Activated naive CD4-positive, alpha-beta T cell treated with anti-CD3 and anti-CD28 coated beads for 36 hours (primary cell): ENCODE data around the gene PICALM. TPM values are rescaled to one million over a fixed set of nuclear protein-coding genes. Genes with fewer than 3 reads are reported as not detected.
A peak's percentile ranks its signal among the peaks of the same experiment; 100 is the strongest.

Experiments used
- CTCF ChIA-PET: fragments of 350-600 bp; sonication (Branson Sonifier 250); formaldehyde crosslinking; loops from one replicate; lab custom pipeline; 2021; ENCODE audit warnings: antibody characterized with exemption; lab: Charles Lee
- DNase-seq: peaks from one replicate; pipeline ENCODE4 v3.0.0-alpha.2; 2020
- H3K27ac Mint-ChIP-seq: one replicate; pipeline ENCODE4 v1.8.0; 2021; ENCODE audit warnings: mild to moderate bottlenecking, mixed read lengths
- H3K27me3 Mint-ChIP-seq: one replicate; pipeline ENCODE4 v1.8.0; 2021; ENCODE audit warnings: low read depth, mixed read lengths
- H3K36me3 Mint-ChIP-seq: one replicate; pipeline ENCODE4 v1.8.0; 2021; ENCODE audit warnings: low read depth, mixed read lengths
- H3K4me1 Mint-ChIP-seq: one replicate; pipeline ENCODE4 v1.8.0; 2021; ENCODE audit warnings: low read depth, mixed read lengths
- H3K4me3 Mint-ChIP-seq: one replicate; pipeline ENCODE4 v1.8.0; 2021; ENCODE audit warnings: mild to moderate bottlenecking, moderate library complexity, mixed read lengths
- H3K9me3 Mint-ChIP-seq: one replicate; pipeline ENCODE4 v1.8.0; 2021; ENCODE audit warnings: mixed read lengths
- intact Hi-C: fragments of 100-400 bp; cut with micrococcal nuclease; formaldehyde crosslinking; loops from one replicate; pipeline ENCODE4 v1.15.1; 2023
- total RNA-seq, 2 experiments: library from RNA; stranded (reverse); gene quantifications; one replicate each; pipeline ENCODE4 v1.2.3, GENCODE V29; 2021

The PICALM gene
- total RNA-seq, 2 experiments from 2014 or later, result 38.6 to 42.3 TPM

DNA sequence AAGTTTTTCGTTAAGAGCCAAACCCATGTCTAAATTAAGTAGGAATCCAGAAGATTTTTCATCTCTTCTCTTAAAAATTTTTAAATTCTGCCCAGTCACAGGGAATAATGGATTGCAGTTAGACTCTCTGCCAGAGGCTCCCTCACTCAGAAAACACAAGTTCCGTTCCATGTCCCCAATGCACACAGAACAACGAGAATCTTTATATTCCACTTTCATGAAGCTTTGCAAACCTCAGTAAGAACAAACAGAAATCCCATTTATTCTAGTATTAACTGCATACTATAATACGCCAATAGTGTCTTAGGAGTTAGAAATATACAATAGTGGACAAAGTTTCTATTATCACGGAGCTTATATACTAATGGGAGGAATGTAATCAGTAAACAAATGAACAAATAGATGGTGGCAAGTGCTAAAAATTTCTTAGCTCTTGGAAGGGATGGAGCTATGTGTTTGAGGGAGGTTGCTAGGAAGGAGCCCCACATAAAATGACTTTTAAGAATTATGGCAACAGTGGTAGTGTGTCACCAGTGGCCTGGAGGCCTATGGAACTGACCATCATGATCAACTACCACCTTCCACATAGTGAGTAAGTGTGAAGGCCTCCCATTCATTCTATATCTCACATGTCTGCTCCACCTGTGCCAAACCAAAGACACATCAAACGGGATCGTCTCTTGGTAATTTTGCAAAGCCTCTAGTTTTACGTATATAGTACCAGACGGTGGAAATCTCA, 24.9 kb downstream of the PICALM start:
- peaks cover 1% of the 10 kb centered on the region for H3K36me3 Mint-ChIP-seq
- DNase-seq, result no peak
- peaks cover 82% of the 10 kb centered on the region for H3K4me1 Mint-ChIP-seq
- H3K4me3 Mint-ChIP-seq, result no peak overlapping the region
- H3K27ac Mint-ChIP-seq, result peak overlapping the region; percentile 38
- intact Hi-C loops, result loop anchor here (2.0 to 5.0 kb wide), 3 partner anchors 189 to 447 kb away; partner anchors contain the start of gene CCDC83
- no peaks in the 10 kb centered on the region for H3K27me3 Mint-ChIP-seq
- no peaks in the 10 kb centered on the region for H3K9me3 Mint-ChIP-seq
- CTCF ChIA-PET, result interaction anchor here (0.8 to 5.3 kb wide), 6 partner anchors 15 to 173 kb away, joined by 3 to 50 read pairs (median 23); partner anchors contain the start of gene PICALM

DNA sequence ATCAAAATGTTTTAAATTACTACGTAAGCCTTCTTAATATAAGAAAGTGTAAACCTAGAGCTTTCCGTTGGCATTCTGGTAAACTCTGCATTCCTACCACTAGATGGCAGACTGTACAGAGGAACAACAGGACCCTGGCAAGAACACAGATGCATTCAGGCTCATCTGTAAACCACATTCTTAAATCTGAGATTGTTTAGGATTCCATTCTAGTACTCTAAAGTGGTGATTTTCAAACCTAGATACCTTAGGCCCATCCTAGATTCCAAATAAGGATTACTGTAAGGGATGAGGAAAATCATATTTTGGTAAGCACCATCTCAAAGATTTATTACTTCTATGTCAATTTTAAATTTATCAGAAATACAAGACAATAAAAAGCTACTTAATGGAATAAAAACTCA, 26.9 kb downstream of the PICALM start:
- Mint-ChIP-seq H3K27ac (peak overlapping the region; percentile 73), H3K27me3 (no peaks in the 10 kb centered on the region), H3K9me3 (no peaks in the 10 kb centered on the region), H3K4me3 (no peak overlapping the region), H3K4me1 (peaks cover 69% of the 10 kb centered on the region), H3K36me3 (no peaks in the 10 kb centered on the region)
- intact Hi-C loops, result loop anchor here (1.0 to 5.0 kb wide), 10 partner anchors 25 to 445 kb away; partner anchors contain the start of gene CCDC83
- DNase-seq, result peak; percentile 77
- CTCF ChIA-PET, result interaction anchor here (0.6 to 5.3 kb wide), 29 partner anchors 9 to 867 kb away, joined by 3 to 50 read pairs (median 3); partner anchors contain the start of genes CCDC83 and PICALM

DNA sequence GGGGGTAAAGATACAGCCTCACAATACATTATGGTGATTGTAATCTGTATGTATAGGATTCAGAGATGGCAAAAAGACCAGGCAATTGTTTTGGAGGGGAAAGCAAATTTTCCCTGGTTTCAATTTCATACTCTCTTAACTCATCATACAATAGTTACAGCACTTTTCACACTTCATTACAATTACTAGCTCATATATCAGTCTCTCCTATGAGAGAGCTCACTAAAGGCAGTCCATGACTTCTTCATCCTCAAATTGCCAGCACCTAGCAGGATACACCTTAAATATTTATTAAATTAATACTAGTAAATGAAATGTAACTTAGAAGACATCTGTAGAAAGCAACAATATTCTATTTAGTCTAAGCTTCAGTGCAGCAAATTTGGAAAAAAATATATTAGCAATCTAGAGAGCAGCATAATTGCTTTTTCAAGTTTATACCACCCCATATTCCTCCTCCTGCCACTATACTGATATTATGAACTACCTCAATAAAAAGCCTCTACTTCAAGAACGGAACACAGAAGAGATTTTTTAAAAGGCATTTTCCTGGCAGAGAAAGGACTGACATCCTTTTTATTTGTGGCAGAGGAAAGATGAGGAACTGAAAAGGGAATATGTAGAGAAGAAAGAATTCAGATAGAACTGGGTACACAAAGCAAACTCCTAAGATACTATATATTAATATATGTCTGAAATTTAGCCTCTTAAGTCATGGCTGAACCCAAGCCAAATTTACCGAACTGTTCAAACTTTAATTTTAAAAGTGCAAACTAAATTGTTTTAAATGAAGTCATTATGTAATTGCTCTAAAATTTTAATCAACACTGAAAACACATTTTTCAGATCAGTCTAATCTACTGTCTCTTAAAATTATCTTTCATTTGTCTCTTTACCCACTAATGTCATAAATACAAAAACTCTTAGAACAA, 27.7 kb downstream of the PICALM start:
- H3K9me3 Mint-ChIP-seq, result no peaks in the 10 kb centered on the region
- peak overlapping the region; percentile 73 for H3K27ac Mint-ChIP-seq
- no peaks in the 10 kb centered on the region for H3K36me3 Mint-ChIP-seq
- CTCF ChIA-PET, result interaction anchor here (0.6 to 5.3 kb wide), 29 partner anchors 10 to 1284 kb away, joined by 3 to 50 read pairs (median 3); partner anchors contain the start of genes CCDC83 and PICALM
- H3K4me1 Mint-ChIP-seq, result peaks cover 66% of the 10 kb centered on the region
- no peaks in the 10 kb centered on the region for H3K27me3 Mint-ChIP-seq
- intact Hi-C loops, result loop anchor here (5.0 kb wide), 2 partner anchors 376 to 444 kb away; no protein-coding TSS in a partner anchor
- DNase-seq, result no peak
- no peak overlapping the region for H3K4me3 Mint-ChIP-seq

DNA sequence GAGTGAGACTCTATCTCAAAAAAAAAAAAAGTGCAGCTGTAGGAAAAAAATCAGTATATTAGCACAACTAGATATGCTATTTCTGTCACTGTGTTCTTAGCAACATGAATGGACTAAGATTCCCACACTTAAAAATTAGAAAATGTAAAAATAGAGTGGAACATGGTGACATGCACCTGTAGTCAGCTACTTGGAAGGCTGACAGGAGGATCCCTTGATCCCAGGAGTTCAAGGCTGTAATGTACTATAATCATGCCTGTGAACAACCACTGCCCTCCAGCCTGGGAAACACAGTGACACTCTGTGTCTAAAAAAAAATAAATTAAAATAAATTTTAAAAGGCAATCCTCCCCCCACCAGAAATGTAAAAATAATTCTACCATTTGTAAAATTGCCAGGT, 29.8 kb downstream of the PICALM start:
- intact Hi-C loops, result no loop called here
- H3K4me3 Mint-ChIP-seq, result no peak overlapping the region
- H3K27me3 Mint-ChIP-seq, result no peaks in the 10 kb centered on the region
- H3K9me3 Mint-ChIP-seq, result no peaks in the 10 kb centered on the region
- CTCF ChIA-PET, result interaction anchor here (0.6 to 0.9 kb wide), 2 partner anchors 77 to 155 kb away, joined by 3 to 7 read pairs; no protein-coding TSS in a partner anchor
- peaks cover 2% of the 10 kb centered on the region for H3K36me3 Mint-ChIP-seq
- peaks cover 67% of the 10 kb centered on the region for H3K4me1 Mint-ChIP-seq
- no peak overlapping the region for H3K27ac Mint-ChIP-seq
- DNase-seq, result no peak

DNA sequence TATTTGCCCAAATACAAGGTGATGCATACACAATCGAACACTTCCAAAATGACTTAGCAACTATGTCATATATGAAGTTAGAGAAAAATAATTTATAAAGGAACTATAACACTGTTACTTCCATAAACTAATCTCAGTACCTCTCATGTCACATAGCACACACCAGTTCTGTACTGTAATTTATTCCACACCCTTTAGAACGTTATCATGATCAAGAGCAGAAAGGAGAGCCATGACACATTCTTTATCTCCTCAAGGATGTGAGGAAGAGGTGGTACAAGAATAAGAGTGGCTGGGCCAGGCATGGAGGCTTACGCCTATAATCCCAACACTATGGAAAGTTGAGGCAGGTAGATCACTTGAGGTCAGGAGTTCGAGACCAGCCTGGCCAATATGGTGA, 31.1 kb downstream of the PICALM start:
- Mint-ChIP-seq H3K9me3 (no peaks in the 10 kb centered on the region), H3K36me3 (peaks cover 2% of the 10 kb centered on the region), H3K27ac (no peak overlapping the region), H3K27me3 (no peaks in the 10 kb centered on the region), H3K4me3 (no peak overlapping the region), H3K4me1 (peaks cover 65% of the 10 kb centered on the region)
- intact Hi-C loops, result no loop called here
- DNase-seq, result no peak
- CTCF ChIA-PET, result no interaction called here

DNA sequence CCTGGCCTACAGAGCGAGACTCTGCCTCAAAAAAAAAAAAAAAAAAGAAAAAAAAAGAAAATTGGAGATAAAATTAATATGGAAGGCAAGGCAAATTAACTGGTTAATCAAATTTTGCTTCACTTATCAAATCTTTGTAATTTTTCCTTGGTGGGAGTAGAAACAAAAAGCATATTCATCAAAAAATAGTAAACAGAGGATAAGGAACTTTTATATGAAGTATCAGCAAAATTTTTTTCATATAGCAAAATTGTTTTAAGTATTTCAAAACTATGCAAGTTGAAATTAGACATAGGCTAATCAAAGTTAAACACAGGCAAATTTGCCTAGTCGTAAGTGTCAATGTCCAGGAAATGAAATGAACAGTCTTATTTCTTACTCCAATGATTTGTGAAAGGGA, 33.0 kb downstream of the PICALM start:
- peaks cover 3% of the 10 kb centered on the region for H3K36me3 Mint-ChIP-seq
- H3K4me3 Mint-ChIP-seq, result no peak overlapping the region
- intact Hi-C loops, result no loop called here
- no peaks in the 10 kb centered on the region for H3K27me3 Mint-ChIP-seq
- H3K27ac Mint-ChIP-seq, result no peak overlapping the region
- peaks cover 53% of the 10 kb centered on the region for H3K4me1 Mint-ChIP-seq
- CTCF ChIA-PET, result no interaction called here
- H3K9me3 Mint-ChIP-seq, result no peaks in the 10 kb centered on the region
- DNase-seq, result no peak

DNA sequence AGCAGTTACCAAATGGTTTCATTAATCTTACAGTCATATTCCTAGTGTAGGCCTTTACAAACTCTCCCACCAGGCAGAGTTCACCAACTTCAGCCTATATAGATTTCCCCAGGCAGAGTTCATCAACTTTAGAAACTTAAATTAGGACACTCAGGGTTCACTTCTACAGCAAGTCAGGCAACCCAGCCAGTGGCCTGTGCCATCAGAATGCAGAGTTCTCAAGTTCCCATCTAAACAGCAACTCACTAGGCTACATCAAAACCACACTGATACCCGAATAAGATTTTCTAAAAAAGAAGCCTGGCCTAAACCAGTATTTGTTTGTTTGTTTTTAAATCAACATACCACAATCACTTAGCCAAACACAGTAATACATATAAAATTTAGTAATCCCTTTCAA, 33.7 kb downstream of the PICALM start:
- CTCF ChIA-PET, result interaction anchor here (1.0 to 1.5 kb wide), 2 partner anchors 9 to 32 kb away, joined by 4 to 5 read pairs; no protein-coding TSS in a partner anchor
- Mint-ChIP-seq H3K4me3 (no peak overlapping the region), H3K36me3 (peaks cover 6% of the 10 kb centered on the region), H3K4me1 (peaks cover 48% of the 10 kb centered on the region), H3K27ac (no peak overlapping the region), H3K9me3 (no peaks in the 10 kb centered on the region), H3K27me3 (no peaks in the 10 kb centered on the region)
- DNase-seq, result no peak
- intact Hi-C loops, result no loop called here

DNA sequence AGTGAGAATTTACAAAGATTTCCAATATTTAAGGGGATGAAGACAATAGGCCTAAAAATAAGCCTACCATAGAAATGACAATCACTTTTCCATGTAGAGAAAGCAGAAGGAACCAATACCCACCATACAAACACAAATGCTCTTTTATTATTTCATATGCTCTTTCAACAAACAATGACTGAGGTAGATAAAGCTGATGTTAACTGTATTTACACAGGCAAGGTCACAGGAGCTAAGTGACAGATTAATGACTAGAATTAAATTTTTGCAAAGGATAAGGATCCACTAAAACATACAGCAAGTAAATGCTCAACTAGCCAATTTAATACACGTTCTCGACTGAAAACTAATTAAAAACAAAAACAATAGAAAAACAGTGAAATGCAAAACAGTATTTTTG, 34.2 kb downstream of the PICALM start:
- CTCF ChIA-PET, result interaction anchor here (1.0 to 1.5 kb wide), 2 partner anchors 9 to 32 kb away, joined by 4 to 5 read pairs; no protein-coding TSS in a partner anchor
- Mint-ChIP-seq H3K36me3 (peaks cover 6% of the 10 kb centered on the region), H3K4me3 (no peak overlapping the region), H3K4me1 (peaks cover 46% of the 10 kb centered on the region), H3K27me3 (no peaks in the 10 kb centered on the region), H3K27ac (no peak overlapping the region), H3K9me3 (no peaks in the 10 kb centered on the region)
- intact Hi-C loops, result no loop called here
- DNase-seq, result no peak

DNA sequence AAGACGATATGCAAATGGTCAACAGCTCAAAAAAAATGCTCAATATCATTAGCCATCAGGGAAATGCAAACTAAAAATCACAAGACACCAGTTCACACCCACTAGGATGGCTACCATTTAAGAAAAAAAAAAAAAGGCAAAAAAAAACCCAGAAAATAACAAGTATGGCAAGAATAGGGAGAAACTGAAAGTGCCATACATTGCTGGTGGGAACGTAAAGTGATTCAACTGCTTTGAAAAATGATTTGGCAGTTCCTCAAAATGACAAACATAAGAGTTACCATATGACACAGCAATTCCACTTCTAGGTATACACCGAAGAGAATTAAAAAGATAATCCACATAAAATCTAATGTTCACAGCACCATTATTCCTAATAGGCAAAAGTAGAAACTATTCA, 47.5 kb downstream of the PICALM start:
- no peaks in the 10 kb centered on the region for H3K27me3 Mint-ChIP-seq
- CTCF ChIA-PET, result no interaction called here
- no peaks in the 10 kb centered on the region for H3K9me3 Mint-ChIP-seq
- intact Hi-C loops, result loop anchor here (2.0 kb wide), 1 partner anchor 73 kb away; no protein-coding TSS in a partner anchor
- peaks cover 47% of the 10 kb centered on the region for H3K36me3 Mint-ChIP-seq
- no peak overlapping the region for H3K4me3 Mint-ChIP-seq
- peak; percentile 24 for DNase-seq
- no peak overlapping the region for H3K27ac Mint-ChIP-seq
- peaks cover 37% of the 10 kb centered on the region for H3K4me1 Mint-ChIP-seq

DNA sequence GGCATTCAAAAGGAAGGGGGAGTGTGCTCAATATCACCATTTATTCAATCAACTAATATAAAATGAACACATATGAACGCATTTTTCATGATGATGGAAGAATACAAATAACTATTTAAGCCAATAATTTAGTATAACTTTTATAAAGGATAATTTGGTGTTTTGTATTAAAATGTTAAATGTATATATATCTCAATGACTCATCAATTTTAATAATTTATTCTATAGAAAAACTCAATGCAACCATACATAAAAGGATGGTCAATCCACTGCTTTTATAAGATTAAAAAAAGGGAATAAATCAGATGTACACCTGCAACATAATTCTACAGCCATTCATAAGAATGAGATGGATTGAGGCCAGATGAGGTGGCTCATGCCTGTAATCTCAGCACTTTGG, 50.6 kb downstream of the PICALM start:
- intact Hi-C loops, result no loop called here
- no peaks in the 10 kb centered on the region for H3K9me3 Mint-ChIP-seq
- CTCF ChIA-PET, result interaction anchor here (0.6 to 1.1 kb wide), 2 partner anchors 9 to 19 kb away, joined by 3 to 4 read pairs; no protein-coding TSS in a partner anchor
- DNase-seq, result no peak
- H3K36me3 Mint-ChIP-seq, result peaks cover 45% of the 10 kb centered on the region
- H3K27ac Mint-ChIP-seq, result no peak overlapping the region
- H3K27me3 Mint-ChIP-seq, result no peaks in the 10 kb centered on the region
- no peak overlapping the region for H3K4me3 Mint-ChIP-seq
- peaks cover 35% of the 10 kb centered on the region for H3K4me1 Mint-ChIP-seq

DNA sequence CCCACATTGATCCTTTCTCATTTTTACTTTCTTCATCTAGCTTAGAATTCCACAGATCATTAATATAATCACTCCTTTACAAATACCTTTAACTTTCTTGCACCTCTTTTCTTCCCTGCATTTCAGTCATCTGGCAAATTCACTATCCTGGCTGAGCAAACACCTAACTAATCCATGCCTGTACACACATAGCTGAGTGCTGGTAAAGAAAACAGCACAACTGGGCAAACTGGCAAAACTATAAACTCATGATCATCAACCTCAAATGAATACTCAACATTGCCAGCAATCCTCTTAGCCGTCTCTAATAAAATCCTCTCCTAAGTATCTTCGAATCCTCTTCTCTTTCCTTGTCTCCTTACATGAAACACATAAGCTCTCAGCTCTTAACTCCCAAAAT, 52.4 kb downstream of the PICALM start:
- Mint-ChIP-seq H3K27me3 (no peaks in the 10 kb centered on the region), H3K9me3 (no peaks in the 10 kb centered on the region), H3K36me3 (peaks cover 36% of the 10 kb centered on the region), H3K4me3 (no peak overlapping the region), H3K27ac (no peak overlapping the region), H3K4me1 (peaks cover 22% of the 10 kb centered on the region)
- no peak for DNase-seq
- intact Hi-C loops, result no loop called here
- CTCF ChIA-PET, result no interaction called here

DNA sequence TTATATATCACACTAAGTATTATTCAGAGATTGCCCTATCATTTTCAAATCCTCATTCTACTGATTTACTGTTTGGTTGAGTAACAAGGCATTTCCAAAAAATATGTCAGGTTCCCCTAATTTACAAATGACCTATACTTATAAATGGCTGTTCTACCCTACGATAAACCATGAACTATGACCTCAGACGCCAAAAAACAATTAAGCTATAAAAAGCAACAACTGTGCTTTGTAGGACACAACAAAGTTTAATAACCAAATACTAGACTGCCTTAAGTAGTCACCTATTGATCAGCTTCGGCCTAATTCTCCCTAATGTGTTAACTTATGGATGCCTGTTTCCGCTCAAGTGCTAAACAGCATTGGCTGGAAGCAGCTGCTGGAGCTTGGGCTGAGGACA, 53.2 kb downstream of the PICALM start:
- no peaks in the 10 kb centered on the region for H3K27me3 Mint-ChIP-seq
- H3K27ac Mint-ChIP-seq, result no peak overlapping the region
- DNase-seq, result no peak
- peaks cover 31% of the 10 kb centered on the region for H3K36me3 Mint-ChIP-seq
- CTCF ChIA-PET, result no interaction called here
- H3K4me1 Mint-ChIP-seq, result peaks cover 15% of the 10 kb centered on the region
- no peaks in the 10 kb centered on the region for H3K9me3 Mint-ChIP-seq
- intact Hi-C loops, result no loop called here
- H3K4me3 Mint-ChIP-seq, result no peak overlapping the region
